HG03039 (cell line): ENCODE results near the gene PIK3R5.
A peak's percentile ranks its signal among the peaks of the same experiment; 100 is the strongest.
"Not testable (repeated sequence)": the region's sequence is repeated elsewhere in the genome, so short reads cannot be mapped to it uniquely, and the experiment has no call there.

ENCODE experiments used
- ATAC-seq: cut with Tn5 transposase; IDR thresholded peaks from one replicate; pipeline ENCODE4 v1.9.1; 2021; ENCODE audit warnings: mild to moderate bottlenecking, moderate library complexity; ENCODE audit not compliant: unreplicated experiment

PIK3R5 gene

GRCh38 chr17:8965394-8966168, at the start of gene PIK3R5:
Gene PIK3R5, minus strand, starts transcription at chr17:8965707. Its CDS starts 54,213 bp downstream, at chr17:8911494.
- ATAC-seq: peak; percentile 71

GRCh38 chr17:9011001-9011400, 45.5 kb upstream of the PIK3R5 start:
- ATAC-seq: no peak

- no peak for ATAC-seq
Observed at GRCh38 chr17:9009737-9010136, 44.2 kb upstream of the PIK3R5 start.

GRCh38 chr17:9009096-9009495, 43.6 kb upstream of the PIK3R5 start:
- ATAC-seq: no peak

- ATAC-seq: no peak
Observed at GRCh38 chr17:9007052-9007714, 41.7 kb upstream of the PIK3R5 start.

- no peak for ATAC-seq
Observed at GRCh38 chr17:9006175-9006767, 40.8 kb upstream of the PIK3R5 start.

GRCh38 chr17:9004961-9005285, 39.4 kb upstream of the PIK3R5 start:
- ATAC-seq: no peak

- no peak for ATAC-seq
Observed at GRCh38 chr17:9004132-9004960, 38.8 kb upstream of the PIK3R5 start.

GRCh38 chr17:9003355-9004131, 38.0 kb upstream of the PIK3R5 start:
- ATAC-seq: no peak

- ATAC-seq: no peak
Observed at GRCh38 chr17:9002606-9003354, 37.3 kb upstream of the PIK3R5 start.

GRCh38 chr17:9002227-9002605, 36.7 kb upstream of the PIK3R5 start:
- ATAC-seq: no peak

- no peak for ATAC-seq
Observed at GRCh38 chr17:9001559-9001958, 36.1 kb upstream of the PIK3R5 start.

GRCh38 chr17:8997994-8998628, 32.6 kb upstream of the PIK3R5 start:
- peak; percentile 43 for ATAC-seq

- ATAC-seq: no peak
Observed at GRCh38 chr17:8995711-8996110, 30.2 kb upstream of the PIK3R5 start.

- ATAC-seq: no peak
Observed at GRCh38 chr17:8994319-8994718, 28.8 kb upstream of the PIK3R5 start.

GRCh38 chr17:8991514-8992285, 26.2 kb upstream of the PIK3R5 start:
- no peak for ATAC-seq

- ATAC-seq: not testable (repeated sequence)
Observed at GRCh38 chr17:8988263-8988935, 22.9 kb upstream of the PIK3R5 start.

- ATAC-seq: no peak
Observed at GRCh38 chr17:8986295-8986694, 20.8 kb upstream of the PIK3R5 start.
